NOMO-1 treated with dmso at 0.1 percent for 144 hours (cell line): ENCODE data around the gene NFASC.
A peak's percentile ranks its signal among the peaks of the same experiment; 100 is the strongest.

Experiments
- DNase-seq: peaks from one replicate; lab custom pipeline; 2025; ENCODE audit not compliant: unreplicated experiment; lab: John Stamatoyannopoulos, UW

Gene NFASC

GRCh38 chr1:204958317-204959307 lies 88.0 kb downstream of the NFASC start:
- no peak for DNase-seq

- no peak for DNase-seq
These were observed 88.7 kb downstream of the NFASC start for GRCh38 chr1:204959374-204959773.

DNA sequence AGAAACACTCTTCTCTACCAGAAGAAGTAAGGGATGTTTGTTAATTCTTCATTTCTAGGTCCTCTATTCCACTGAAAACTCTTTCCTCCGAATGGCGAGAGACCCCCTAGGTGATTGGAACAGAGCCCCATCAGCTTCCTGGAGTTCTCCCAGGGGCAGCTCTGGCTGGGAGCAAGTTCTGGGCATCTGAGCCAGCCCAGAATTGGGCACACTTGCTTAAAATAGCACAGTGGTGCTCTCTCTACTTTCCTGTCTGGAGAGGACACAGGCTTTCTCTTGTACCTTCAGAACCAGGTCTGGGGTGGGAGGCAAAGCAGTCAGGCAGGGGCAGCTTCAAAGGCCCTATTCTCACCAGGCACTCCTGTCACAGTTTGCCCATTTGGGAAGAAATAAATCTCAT lies 89.2 kb downstream of the NFASC start:
- DNase-seq, result no peak

GRCh38 chr1:204960306-204961125 lies 89.9 kb downstream of the NFASC start:
- DNase-seq, result no peak

- no peak for DNase-seq
These were observed 91.2 kb downstream of the NFASC start for GRCh38 chr1:204961765-204962419.

GRCh38 chr1:204962742-204963632 lies 92.3 kb downstream of the NFASC start:
- DNase-seq, result no peak

- no peak for DNase-seq
These were observed 96.8 kb downstream of the NFASC start for GRCh38 chr1:204967451-204967850.

DNA sequence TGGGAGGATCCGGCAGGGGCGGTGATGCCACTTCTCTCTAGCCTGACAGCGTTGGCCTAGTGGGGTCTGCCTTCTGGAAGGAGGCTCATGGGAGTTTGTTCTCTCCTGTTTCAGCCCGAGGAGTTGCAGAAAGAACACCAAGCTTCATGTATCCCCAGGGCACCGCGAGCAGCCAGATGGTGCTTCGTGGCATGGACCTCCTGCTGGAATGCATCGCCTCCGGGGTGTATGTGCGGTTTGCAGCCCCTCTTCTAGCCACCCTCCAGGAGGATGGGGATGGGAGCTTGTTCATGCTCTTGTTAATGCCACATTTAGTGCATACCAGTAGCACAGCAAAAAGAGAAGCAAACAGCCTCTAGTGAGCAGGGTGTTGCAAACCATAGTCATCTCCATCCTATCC lies 97.5 kb downstream of the NFASC start:
- DNase-seq, result no peak

DNA sequence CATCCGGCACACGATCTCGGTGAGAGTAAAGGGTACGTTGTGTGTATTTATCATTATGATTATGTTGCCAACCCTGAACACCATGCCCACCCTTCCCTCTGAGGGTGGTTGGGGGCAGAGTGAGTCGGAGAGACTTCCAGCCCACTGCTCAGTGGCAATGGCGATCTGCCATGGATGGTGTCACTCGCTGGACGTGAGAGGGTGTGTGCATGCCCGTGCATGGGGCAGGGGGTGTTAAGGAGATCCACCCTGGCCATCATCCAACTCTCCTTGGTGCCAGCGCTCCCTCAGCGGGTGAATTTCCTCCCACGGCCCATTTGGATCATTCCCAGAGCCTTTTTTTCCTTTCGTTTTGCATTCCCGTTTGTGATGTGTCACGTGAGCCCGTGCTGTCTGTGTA lies 98.3 kb downstream of the NFASC start:
- no peak for DNase-seq

GRCh38 chr1:204970937-204971336 lies 100.3 kb downstream of the NFASC start:
- peak; percentile 12 for DNase-seq

DNA sequence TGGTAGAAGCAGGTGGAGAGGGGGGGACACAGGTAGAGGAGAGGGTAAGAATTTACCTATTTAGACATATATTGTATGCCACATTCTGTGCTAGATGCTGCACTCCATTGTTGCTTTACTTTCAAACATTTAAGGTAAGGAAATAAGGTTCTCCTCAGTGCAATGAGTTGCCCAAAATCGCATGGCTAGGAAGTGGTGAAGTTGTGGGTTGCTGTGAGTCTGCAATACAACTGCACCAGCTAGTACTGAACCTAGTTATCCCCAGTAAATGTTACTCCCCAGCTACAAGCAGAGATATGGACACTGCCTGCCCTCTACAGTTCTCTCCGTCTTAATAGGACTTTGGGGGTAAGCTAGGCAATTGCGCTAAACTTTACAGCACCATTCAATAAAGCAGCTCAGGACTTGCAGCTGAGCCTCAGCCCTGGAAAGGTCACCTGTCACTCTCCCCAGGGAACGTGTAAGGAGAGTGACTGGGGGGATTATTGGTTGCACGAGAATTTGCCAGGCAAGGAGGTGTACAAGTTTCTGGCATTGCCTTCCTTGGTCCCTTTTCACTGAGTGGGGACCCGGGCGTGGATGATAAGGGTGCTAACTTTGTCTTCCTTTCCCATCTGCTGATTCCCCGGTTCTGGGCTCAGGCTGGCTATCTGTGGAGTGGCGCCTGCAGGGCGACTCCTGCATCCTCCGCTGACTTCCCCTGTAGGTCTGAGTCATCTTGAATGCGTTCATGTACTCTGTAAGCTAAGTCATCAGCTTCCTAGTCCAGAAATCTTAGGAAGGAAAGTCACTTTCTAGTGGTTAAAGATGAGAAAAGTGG lies 101.1 kb downstream of the NFASC start:
- peak; percentile 3 for DNase-seq

DNA sequence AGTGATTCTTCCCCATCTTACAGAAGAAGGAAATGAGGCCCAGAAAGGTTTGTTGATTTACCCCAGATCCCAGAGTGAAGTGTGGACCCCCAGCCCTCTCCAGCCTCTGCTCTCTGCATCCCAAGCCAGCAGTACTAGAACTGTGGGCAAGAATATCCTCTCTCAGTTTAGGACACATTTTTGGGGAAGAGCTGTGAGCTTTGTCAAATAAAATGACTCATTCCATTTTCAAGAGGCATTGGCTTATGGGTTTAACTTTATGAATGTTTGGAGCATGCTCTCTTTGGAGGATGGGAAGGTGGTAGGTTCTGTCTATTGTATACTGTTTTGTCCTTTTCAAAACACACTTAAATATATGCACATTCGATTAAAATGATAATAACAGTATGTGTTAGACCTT lies 101.8 kb downstream of the NFASC start:
- DNase-seq, result no peak

DNA sequence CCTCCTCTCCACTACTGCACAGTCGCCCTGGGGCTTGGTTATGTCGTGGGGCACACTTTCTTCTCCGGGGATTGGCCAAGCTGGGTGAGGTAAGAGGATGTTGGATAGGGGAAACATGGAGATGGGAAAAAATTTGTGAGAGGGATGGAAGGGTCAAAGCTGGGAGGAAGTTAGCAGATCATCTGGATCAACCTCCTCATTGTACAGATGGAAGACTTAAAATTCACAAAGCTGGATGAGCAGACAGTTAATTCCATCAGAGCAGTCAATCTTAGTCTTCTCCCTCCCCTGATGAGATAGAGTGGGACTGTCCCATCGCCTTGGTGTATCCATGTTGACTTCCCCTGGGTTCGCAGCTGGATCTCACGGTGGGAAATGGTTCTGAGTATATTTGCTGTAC lies 102.8 kb downstream of the NFASC start:
- DNase-seq, result no peak

DNA sequence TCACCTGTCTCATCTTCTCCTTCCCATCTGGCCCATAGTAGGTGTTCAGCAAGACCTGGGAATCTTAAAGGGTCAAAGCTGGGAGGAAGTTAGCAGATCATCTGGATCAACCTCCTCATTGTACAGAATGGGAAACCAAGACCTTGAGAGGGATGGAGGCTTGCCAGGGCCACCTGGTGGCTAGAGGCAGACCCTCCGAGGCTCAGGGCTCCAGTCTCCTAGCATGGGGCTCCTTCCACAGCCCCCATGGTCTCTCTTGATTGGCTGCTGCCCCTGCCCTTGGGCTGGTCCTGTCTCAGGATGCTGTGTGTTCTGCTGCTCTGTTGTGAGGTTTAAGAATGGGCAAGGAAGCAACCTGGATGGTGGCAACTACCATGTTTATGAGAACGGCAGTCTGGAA lies 103.7 kb downstream of the NFASC start:
- no peak for DNase-seq

DNA sequence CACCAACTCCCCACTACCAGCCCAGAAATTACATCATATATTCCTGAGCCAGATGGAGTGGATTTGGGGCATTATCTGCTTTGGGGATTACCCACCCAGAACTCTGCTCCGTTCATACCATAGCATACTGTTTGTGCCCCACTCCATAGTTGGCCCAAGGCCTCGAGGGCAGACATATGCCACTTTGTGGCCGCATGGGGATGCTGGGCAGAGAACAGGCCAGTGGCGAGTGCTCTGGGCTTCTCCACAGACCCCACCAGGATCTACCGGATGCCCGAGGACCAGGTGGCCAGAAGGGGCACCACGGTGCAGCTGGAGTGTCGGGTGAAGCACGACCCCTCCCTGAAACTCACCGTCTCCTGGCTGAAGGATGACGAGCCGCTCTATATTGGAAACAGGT lies 104.4 kb downstream of the NFASC start:
- DNase-seq, result no peak

DNA sequence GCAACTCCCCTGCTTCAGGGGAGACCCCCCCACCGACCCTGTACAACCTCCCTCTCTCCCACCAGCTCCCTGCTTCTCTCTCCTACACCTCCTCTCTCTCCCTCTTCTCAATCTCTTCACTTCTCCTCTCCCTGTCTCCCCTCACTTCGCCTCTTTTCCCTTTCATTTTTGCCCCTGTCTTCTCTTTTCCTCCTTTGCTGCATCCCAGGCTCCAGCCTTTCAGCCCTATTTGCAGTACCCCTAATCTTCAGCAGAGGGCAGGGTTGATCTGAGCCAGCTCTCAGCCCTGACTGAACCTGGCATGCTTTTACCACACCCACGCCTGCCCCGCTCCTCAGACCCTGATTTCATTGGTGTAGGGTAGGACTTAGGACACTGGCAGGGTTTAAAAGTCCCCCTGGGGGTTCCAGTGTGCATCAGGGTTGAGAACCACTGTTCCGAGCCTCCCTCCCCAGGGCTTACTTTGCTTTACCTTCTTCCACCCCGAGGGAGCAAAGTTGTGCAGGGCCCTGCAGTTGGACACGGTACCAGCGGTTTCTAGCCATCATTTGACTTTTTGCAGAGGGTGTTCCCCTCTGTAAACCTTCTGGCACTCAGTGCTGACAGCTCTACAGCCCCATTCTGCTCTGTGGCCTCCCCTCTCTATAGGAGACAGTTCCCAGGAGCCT lies 105.0 kb downstream of the NFASC start:
- no peak for DNase-seq

DNA sequence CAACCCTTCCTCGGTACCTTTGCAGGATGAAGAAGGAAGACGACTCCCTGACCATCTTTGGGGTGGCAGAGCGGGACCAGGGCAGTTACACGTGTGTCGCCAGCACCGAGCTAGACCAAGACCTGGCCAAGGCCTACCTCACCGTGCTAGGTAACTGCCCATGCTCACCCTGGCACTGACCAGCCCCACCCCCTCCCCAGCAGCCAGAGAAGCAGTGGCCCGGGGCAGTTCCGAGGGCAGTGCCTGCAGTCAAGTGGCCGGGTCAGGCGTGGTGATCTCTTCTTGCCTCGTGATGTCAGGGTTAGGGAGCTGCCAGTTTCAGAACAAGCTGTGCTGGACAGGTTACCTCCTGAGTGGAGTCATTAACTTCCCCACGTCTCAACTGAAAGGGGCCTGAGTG lies 106.0 kb downstream of the NFASC start:
- DNase-seq, result no peak

DNA sequence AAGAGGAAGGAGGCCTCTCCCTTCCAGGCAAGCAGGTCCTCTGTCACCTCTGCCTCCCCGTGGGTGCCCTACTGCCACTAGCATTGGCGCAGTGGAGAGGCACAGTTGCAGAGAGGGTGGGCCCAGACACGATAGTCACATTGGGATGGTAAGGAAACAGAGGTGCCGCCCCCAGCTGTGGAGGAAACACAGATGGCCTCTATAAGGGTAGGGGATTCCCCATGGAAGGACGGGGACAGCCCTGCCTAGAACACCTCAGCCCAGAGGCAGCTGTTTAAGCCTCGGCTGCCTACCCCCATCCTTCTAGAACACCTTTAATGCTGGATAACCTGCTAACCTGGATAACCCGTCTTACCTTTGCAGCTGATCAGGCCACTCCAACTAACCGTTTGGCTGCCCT lies 106.7 kb downstream of the NFASC start:
- no peak for DNase-seq

- no peak for DNase-seq
These were observed 108.1 kb downstream of the NFASC start for GRCh38 chr1:204978782-204979181.
